GM12875 (cell line): ENCODE measurements around the gene TCEAL8.

ENCODE experiments used
- H3K4me3 ChIP-seq: one replicate; pipeline ENCODE4 v1.5.1; 2011; ENCODE audit warnings: low read depth, low read length, control low read depth
- CTCF ChIP-seq: IDR thresholded peaks from 2 replicates; pipeline ENCODE4 v1.5.1; 2011; ENCODE audit warnings: low read depth, mild to moderate bottlenecking, control low read depth, inconsistent platforms, low read length, moderate library complexity, borderline replicate concordance; ENCODE audit not compliant: insufficient read depth

TCEAL8 gene

GRCh38 chrX:103215425-103215991 is 39.4 kb downstream of the TCEAL8 start:
- peak overlapping the region; percentile 56 for H3K4me3 ChIP-seq
- no peak for TF ChIP-seq CTCF

GRCh38 chrX:103214870-103215424 is 40.0 kb downstream of the TCEAL8 start, which contains the start of gene BEX4:
Gene BEX4 (plus strand): TSS chrX:103215108. CDS start chrX:103216154, 1,046 bp downstream.
- peak within 1 kb of the TSS; percentile 56 for H3K4me3 ChIP-seq
- no peak for TF ChIP-seq CTCF

DNA sequence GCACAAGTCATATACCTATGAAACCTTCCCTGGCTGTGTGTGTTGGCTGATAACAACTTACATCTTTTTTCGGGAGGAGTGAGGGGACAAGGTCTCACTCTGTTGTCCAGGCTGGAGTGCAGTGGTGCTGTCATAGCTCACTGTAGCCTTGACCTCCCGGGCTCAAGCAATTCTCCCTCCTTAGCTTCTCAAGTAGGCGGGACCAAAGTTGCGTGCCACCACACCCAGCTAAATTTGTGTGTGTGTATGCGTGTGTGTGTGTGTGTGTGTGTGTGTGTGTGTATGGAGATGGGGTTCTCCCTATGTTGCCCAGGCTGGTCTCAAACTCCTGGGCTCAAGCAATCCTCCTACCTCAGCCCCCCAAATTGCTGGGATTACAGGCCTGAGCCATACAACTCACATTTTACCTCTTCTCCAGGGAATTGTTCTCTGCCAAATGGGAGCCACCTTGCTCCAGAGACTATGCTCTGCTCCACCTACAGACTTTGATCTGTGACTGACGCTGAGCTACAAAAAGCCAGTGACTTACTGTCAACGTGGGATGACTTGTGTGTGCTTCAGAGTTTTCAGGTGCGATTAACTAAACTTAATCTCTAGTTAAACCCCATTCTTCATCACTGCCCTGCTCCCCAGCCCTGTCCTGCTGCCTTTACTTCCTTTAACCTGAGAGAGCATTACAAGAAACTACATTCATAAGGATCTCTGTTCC is 42.1 kb downstream of the TCEAL8 start:
- H3K4me3 ChIP-seq, result no peak overlapping the region
- no peak for TF ChIP-seq CTCF

DNA sequence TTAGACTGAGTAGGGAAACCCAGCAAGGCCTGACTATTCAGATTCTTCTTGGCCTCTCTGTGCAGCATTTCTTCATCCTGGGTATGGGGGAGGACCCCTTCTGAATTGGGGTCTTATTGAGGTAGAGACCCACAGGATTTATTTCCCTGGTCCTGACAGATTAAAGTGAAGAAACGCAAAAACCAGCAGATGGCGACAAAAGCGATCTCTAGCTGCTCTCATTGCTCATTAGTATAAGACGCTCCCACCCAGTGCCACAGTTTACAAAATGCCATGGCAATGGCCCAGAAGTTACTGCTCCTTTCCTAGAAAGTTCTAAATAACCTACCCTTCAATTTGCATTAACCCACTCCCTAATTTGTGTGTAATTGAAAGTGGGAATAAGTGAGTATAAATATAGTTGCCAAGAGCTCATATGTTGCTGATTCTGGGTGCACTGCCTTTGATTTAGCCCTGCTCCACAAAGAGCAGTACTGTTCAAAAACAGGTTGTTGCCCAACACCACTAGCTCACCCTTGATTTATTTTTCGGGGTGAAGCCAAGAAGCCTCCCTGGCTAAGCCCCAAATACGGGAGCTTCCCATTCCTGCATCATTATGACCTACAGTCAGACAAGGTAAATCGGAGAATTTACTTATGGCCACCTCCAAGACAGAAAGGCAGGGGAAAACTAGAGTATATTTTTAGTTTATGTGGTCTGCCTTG is 43.8 kb downstream of the TCEAL8 start:
- peak; percentile 50 for TF ChIP-seq CTCF

GRCh38 chrX:103210056-103210455 is 44.9 kb downstream of the TCEAL8 start:
- TF ChIP-seq CTCF, result no peak
- no peak overlapping the region for H3K4me3 ChIP-seq

More for the DNA sequence above, 43.8 kb downstream of the TCEAL8 start:
- H3K4me3 ChIP-seq, result no peak overlapping the region
